Measurements from ENCODE around the gene PRDM5. TPM values are rescaled to one million over a fixed set of nuclear protein-coding genes. Genes with fewer than 3 reads are reported as not detected.

The PRDM5 gene
- total RNA-seq, 1 donor from 2014 or later: 48.9 TPM

DNA sequence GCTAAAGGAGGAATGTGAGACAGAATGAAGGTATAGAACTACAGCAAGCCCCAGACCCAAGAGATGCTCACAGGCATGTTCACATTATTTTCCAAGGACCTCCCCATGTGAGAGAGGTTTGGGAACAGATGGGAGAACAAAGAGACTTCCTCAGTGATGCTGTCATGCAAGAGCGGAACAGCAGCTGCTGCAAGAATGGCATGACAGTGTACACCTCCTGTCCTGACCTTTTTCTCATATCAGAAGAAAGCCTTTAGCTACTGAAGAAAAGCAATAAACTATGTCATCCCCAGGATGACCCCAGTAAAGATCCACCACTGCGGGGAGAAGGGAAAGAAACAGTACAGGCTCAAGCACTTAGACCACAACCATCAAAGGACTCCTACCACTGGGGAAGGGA is 7.2 kb downstream of the PRDM5 start:
- DNase-seq (ENCODE audit: low spot score): no peak

DNA sequence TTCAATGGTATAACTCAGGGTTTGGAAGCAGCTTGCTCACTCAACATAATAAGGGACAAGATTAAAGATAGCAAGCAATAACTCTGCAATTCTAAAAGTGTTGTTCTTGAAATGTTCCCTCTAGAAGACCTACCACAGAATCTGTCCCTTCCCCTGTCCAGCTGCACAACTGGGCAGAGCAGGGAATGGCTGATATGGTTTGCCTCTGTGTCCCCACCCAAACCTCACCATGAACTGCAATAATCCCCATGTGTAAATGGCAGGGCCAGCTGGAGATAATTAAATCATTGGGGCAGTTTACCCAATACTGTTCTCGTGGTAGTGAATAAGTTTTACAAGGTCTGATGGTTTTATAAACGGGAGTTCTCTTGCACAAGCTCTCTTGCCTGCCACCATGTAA is 19.1 kb downstream of the PRDM5 start:
- no peak for DNase-seq (ENCODE audit: low spot score)

DNA sequence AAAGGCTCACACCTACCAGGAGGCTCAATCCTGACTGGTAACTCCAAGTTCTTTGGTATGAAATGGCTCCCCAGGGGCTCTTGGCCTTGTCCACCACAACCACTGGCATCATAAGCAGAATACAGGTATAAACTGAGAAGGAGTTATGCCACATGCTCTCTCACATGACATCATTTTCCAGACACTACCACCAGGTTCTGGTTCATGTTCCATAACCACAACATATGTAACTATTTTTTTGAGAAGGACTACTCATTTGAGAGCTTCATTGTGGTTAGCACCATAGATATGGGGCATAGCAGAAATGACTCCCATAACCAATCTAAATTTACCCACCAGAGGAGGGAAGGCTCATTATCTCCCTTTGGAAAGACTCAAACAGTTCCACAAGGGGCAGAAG is 19.6 kb downstream of the PRDM5 start:
- DNase-seq (ENCODE audit: low spot score): no peak

DNA sequence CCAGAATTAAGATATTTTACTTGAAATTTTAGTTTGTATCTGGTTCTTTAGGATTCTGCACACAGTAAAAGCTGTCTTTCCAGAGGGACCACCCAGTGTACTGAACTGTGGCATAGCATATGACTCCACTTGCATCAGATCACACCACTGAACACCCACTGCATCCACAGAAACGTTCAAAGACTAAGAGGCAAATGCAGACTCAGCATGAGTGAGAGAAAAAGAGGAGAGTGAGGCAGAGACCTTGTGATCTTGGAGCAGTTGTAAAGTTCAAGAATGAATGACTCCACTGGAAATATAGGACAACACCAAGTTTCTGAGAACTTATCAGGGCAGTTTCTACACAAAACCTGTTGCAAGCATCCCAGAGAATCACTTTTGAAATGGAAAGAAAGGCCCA is 20.8 kb downstream of the PRDM5 start:
- DNase-seq (ENCODE audit: low spot score): no peak

DNA sequence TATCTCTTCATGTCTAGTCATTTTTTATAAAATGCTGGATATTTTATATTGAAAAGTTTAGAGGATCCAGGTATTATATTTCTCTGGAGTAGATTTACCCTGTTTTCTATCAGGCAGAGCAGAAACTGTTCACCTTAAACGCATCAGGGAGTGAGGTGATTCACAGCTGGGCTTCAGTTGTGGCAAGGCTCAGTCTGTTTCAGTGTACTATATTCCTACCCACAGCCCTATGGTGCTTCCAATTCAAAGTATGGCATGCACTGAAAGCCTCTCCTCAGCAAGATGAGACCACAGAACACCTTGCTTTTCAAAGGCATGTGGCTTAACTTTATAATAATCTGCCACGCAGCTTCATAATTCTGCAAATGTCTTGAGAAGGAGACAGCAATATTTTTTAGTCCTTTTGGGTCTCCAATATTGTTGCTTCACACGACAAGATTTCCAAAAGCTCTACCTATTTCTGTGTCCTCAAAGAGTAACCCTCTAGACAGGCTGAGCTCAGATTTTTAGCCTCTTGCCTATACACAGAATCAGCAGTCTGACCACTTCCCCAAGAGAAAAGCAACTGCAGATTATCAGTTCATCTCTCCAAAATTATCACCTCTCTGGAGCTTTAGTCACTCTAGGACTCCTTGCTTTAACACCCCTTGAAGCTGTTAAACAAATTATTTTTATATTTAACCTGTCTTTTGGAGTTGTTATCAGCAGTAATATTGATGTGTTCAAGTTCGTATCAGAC is 24.4 kb downstream of the PRDM5 start:
- no peak for DNase-seq (ENCODE audit: low spot score)

DNA sequence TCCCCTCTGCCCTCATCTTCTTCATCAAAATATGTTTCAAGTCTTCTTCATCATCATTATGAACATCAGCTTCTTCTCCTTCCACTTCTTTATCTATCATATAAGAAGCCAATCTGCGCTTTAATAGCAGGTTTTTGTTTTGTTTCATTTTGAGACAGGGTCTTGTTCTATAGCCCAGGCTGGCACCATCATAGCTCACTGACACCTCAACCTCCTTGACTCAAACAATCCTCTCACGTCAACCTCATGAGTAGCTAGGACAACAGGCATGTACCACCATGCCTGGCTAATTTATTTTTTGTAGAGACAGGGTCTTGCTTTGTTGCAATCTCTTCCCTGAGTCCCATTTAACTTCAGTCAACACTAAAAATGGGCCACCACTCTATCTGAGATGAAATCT is 27.0 kb downstream of the PRDM5 start:
- no peak for DNase-seq (ENCODE audit: low spot score)

DNA sequence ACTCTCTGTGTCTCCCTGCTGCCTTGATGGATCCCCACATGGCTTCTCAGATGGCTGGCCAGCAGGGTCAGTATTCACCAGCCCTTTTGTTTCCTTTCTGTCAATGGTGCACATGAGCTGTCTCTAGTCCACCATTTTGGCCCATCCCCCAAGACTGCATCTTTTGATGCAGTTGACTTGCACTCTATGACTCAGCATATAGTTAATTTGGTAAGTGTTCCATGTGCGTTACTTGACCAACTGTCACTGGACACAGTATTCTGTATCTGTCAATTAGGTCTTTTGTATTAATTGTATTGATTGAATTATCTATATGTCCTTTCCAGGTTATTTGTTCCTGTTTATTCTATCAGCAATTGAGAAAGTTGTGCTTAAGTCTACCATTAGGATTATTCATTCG is 29.2 kb downstream of the PRDM5 start:
- no peak for DNase-seq (ENCODE audit: low spot score)

DNA sequence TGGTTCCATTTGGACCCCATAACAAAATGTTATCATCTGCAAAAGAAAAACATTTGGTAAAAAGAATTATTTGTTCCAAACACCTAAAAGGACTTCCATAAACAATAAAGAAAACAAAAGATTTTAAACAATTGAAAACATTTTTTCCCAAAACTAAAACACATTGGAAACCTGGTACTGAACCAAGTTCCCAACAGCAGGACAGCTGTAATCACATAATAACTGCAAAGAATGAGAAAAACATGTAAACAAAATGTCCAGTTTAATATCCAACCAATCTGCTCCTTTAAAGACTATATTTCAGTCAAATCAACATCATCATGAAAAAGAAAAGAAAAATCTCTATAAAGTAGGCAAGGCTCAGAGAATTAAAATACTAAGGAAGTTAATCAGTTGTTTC is 36.3 kb downstream of the PRDM5 start:
- DNase-seq (ENCODE audit: low spot score): no peak

DNA sequence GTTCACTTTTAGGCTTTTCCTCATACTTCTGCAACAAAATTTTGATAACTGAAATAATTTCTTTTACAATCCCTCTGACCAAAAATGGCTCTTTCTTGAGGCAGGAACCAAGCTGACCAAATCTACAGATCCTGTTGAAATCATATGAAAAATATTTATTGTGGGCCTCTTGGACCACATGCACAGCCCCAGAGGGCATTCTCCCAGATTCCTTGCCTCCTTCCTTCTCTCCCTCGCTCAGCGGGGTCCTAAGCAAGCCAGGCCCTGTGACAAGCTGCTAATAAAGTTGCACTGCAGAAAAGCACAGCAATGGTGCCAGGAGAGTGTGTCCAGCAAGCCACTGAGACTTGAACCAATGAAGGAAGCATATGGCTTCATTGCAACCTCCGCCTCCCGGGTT is 40.7 kb downstream of the PRDM5 start:
- no peak for DNase-seq (ENCODE audit: low spot score)

DNA sequence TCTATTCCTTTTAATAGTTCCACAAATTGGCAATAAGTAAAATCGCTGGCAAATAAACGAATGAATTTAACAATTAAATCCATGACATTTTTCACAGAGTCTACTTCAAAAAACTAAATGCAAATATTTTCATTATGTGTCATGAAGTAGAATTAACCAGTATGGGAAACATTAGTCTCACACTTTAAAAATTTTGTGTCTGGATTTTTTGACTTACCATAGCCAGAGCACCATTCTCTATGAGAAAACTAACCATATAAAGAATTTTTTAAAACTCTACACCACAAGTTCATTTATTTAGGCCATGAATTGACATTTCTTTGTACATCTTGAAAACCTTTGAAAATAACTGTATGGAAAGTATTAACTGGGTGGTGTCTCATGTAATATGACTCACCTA is 41.2 kb downstream of the PRDM5 start:
- DNase-seq (ENCODE audit: low spot score): no peak

DNA sequence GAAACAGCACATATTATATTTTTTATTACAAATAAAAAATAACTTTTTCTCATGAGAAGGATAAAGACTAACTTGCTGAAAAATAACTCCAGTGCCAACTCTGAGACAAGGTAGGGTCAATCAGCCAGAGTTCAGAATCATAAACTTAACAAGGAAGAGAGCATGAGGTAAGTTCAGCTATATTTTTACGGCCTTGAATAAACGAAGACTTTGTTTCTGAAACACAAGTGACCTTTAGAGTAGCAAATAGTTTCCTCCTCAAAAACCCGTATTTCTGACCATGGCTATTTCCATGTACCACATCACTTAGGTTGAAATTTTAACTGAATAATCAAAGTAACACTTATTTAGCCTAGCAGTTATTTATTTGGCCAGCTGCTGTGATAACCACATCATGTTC is 45.5 kb downstream of the PRDM5 start:
- no peak for DNase-seq (ENCODE audit: low spot score)

DNA sequence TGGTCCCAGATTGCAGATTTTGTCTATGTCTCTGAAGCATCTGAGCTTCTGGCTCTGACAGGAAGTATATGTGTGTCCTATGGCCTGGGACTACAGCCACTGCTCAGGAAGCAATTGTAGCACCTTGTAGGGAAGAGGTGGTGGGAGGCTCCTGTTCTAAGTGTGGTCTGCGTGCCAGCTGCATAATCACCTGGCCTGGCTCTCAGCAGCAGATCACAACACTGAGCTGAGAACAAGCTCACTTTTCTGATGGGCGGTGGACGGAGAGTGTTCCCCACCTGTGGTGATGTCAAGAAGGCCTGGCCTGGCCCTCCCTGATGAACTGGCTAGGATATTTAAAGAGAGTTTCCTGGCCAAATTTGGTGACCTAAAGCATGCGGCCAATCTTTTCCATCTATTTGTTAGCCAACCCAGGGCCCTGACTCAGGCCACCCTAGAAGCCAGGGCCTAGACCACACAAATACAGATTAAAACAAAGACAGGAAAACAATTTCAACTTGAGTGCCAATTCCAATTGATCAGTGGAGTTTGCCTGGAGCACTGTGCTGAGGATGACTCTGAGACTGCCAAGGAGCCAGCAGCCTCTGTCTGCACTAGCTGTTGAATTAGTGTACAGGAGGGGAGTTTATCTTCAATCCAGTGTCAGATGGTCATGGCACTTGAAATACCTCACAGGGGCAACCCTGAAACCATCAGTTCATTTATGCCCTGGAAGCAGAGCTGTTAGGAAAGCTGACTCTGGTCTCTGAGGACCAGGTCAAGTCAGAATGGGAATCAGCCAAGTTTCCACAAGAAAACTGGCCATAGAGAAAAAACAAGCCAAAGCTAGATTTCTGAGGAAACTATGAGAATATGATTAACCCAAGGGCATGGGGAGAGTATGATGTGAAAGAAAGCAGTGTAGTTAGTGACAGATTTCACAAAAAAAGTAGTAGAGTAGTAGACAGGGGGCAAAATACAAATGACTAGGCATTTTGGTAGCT is 47.4 kb downstream of the PRDM5 start:
- no peak for DNase-seq (ENCODE audit: low spot score)

DNA sequence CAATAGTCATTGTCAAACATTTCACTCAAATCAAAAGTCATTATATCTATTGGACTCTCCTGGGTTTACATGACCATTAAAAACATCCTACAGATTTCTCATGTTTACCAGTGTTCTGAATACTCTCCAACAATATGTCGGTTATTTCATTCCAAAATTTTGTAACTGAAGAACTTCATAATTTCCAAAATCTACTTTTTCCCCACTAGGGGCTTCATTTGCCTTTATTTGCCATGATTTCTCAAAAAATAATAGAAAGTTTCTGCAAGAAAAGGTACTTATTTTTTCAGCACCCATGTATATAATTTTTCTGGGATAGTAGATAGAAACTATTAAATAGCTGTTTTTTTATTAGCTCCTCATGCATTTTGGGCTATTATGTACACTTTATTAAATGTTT is 49.0 kb downstream of the PRDM5 start:
- DNase-seq (ENCODE audit: low spot score): no peak

DNA sequence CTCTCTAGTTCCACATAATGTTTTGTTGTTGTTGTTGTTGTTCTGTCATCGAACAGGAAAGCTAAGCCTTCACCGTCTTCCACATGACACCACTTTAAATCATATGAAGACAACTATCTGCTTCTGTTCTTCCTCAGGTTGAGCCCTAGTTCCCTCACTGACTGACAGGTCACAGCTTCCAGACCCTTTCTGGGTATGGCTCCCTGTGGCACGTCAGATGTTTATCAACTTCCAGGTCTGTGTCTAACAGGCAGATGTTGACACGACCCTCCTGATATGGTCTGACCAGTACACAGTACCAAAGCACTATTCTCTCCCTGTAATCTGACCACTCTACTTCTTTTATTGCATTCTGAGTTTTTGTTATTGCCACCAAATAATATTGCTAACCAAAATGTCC is 51.4 kb downstream of the PRDM5 start:
- no peak for DNase-seq (ENCODE audit: low spot score)

DNA sequence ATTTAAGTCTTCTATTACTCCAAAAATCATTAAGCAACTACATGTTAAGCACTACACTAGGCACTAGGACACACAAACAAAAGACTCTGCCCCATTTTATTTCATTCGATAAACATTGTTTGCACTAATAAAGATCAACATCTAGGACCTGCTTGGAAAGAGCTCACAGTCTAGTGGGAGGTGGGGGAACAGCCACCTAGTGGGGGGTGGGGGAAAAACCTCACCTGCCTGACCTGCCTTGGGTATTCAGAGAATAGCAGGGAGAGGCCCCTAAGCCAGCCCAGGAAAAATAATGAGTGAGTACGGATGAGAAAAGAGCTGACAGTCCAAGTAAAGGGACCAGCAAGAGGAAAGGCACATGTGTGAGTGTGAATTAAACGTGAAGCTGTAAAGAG is 52.2 kb downstream of the PRDM5 start:
- no peak for DNase-seq (ENCODE audit: low spot score)

DNA sequence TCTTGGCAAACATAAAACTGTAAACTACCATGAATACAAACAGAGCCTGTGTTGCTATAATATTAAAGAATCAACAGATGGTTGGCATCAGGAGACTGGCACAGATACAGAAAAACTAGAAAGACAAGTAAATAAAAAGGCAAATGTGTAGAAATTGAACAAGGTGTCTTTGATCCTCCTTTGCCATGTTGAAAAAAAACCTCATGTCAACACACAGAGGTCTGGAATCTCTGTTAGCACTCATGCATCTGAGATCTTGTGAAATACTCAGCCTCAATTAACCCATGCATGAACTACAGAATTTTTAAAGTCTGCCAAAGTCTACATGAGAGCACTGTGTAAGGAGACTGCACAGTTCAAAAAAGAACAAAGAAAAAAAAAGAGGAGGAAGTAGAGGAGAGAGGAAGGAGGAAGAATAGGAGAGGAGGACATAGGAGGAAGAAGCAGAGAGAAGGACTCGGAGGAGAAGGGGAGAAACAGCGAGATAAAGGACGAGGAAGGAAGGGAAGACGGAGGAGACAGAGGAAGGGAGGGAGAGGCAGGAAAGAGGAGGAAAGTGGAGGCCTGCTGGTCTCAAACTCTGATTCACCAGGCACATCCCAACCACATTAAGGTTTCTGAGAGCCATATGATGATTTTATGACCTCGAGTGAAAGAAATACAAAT is 52.8 kb downstream of the PRDM5 start:
- DNase-seq (ENCODE audit: low spot score): peak; percentile 4

DNA sequence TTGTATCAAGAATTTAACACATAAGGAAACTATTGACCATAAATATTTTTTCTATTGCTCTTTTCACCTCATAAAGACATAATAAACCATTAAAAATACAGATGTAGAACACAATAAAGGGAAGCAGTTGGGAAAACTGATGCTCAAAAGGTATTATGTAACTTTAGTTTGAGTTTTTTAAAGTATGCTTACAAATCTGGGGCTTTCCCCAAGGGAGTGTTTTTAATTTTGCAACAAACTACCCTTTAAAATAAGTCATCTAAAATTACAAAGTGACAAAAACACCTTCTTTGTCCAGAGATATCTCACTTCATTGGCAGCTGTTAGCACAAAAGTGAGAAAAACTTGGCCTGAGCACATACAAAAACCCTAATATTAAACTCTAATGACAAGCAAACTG is 55.0 kb downstream of the PRDM5 start:
- no peak for DNase-seq (ENCODE audit: low spot score)

DNA sequence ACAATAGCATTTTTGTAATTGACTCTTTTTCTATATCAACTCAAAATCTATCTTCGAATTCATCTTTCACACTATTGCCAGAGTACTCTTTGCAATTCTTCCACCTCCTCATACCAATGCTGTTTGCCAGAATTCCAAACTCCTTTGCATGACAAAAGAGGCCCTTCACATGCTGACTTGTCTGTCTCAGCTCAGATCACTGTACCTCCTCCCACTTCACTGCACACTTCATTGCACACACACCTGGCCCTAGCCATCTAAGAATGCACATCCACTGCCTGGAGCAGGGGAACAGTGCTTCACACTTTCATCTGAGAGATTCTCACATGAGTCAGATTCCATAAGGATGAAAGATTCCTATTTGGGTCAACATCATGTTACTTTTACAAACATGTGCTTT is 56.5 kb downstream of the PRDM5 start:
- DNase-seq (ENCODE audit: low spot score): no peak

DNA sequence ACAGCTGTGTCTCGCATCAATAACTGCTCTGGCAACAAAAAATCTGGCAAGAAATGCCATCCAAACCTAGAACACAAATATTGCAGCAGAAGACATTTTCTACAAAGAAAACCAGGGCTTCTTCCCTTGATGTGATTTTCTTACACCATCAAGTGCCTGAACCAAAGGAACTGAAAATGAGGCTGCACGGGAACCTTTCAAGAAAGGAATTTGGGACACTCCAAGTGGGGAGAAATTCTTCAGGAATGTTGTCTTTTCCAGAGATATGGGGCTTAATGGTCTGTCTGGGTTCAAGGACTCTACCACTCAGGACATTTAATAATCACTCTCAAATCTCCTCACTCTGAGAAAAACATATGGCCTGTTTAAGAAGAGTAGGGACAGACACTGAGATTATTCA is 57.6 kb downstream of the PRDM5 start:
- DNase-seq (ENCODE audit: low spot score): no peak

DNA sequence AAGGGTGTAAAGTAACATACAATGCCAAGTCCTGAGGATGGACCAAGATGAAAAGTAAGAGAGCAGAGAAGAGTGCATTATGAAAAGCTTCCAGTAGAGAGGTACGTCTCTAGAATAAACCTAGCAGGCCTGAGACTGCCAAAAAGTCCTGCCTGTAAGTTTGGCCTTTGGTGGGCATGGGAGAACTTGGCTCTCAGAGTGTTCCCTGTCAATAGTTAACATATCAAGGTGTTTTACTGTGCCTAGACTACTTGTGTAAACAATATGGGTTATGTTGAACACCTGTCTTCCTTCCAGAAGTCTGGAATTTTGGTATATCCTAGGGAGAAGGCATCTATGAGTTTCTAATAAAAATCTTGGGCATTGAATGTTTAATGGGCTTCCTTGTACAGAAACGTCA is 60.1 kb downstream of the PRDM5 start:
- no peak for DNase-seq (ENCODE audit: low spot score)

DNA sequence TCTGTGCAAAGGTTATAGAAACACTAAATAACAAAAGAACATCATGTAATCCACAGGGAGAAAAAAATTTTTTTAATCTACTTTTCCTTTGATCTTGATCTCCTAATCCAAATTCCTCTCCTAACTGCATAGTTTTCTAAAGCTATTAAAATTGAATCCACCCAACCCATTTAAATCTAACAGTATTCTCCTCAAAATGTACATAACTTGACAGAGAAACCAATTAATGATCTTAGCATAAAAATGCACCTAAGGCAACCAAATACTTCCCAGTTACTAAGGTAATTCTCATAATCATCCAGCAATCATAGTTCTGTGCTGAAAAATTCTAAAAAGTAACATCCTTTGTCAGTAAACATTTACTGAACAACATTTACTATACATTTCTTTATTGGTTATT is 60.7 kb downstream of the PRDM5 start:
- no peak for DNase-seq (ENCODE audit: low spot score)

DNA sequence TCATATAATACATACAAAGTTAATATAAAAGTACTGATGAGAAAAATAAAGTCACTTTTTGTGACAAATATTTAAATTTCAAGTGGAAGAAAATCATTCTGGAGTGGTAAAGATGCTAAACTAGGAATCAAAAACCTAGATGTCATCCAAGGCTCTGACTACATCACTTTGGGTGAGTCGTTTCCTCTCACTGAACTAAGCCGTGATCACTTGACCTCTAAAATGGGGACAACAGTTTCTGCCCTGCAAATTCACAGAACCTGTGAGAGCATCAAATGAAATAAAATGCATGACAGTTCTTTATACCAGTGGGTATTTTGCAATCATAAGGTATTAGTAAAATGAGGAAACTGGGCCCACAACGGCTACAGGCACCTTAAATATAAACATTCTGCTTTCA is 63.8 kb downstream of the PRDM5 start:
- no peak for DNase-seq (ENCODE audit: low spot score)

DNA sequence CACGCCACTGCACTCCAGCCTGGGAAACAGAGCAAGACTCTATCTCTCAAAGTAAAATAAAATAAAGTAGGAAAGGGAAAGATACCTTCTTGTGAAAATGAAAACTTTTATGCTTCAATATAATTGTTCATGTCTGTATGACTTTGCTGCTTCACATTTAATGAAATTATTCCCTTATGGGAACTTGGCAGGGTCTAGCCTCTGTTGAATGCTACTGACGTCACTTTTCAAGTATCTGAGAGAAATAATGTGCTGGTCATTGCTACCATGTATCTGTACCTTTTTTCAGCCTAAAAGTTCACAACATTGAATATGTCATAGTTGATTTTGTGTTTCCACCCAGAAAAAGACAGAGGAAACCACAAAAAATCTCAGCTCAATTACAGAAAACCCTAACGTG is 65.2 kb downstream of the PRDM5 start:
- no peak for DNase-seq (ENCODE audit: low spot score)
